Measurements from ENCODE around the gene OR11G2.
"Not testable (repeated sequence)": the region's sequence is repeated elsewhere in the genome, so short reads cannot be mapped to it uniquely, and the experiment has no call there.

Gene OR11G2, protein sequence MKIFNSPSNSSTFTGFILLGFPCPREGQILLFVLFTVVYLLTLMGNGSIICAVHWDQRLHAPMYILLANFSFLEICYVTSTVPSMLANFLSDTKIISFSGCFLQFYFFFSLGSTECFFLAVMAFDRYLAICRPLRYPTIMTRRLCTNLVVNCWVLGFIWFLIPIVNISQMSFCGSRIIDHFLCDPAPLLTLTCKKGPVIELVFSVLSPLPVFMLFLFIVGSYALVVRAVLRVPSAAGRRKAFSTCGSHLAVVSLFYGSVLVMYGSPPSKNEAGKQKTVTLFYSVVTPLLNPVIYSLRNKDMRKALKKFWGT

GRCh38 chr14:20190596-20190995, at the start of gene OR11G2:
Gene OR11G2, plus strand, starts transcription at chr14:20190896. Its CDS starts 6,542 bp downstream, at chr14:20197438.
- no peak for DNase-seq (ENCODE audit: low read depth)

DNA sequence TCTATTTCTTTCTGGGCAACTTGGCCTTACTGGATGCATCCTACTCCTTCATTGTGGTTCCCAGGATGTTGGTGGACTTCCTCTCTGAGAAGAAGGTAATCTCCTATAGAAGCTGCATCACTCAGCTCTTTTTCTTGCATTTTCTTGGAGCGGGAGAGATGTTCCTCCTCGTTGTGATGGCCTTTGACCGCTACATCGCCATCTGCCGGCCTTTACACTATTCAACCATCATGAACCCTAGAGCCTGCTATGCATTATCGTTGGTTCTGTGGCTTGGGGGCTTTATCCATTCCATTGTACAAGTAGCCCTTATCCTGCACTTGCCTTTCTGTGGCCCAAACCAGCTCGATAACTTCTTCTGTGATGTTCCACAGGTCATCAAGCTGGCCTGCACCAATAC, 46.8 kb upstream of the OR11G2 start:
- DNase-seq (ENCODE audit: low read depth), result no peak

DNA sequence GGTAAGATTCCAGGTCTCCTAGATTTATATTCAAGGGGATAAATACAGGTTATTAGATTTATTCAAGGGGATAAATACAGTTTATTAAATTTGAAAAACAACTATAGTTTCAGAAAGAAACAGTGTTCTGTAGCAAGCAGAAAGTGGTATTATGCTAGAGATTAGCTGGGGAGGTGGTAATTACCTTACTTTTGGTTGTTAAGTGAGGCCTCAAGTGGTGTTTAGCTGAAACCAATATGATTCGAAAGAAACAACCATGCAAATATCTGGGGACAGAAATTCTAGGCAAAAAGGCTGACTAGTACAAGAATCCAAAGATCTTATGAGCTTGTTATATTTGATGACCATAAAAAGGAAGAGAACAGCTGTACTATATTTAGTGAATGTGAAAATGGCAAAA, 45.9 kb upstream of the OR11G2 start:
- DNase-seq (ENCODE audit: low read depth), result no peak

GRCh38 chr14:20164462-20164861, 26.2 kb upstream of the OR11G2 start:
- DNase-seq (ENCODE audit: low read depth), result no peak

- DNase-seq (ENCODE audit: low read depth), result no peak
These were observed 23.6 kb upstream of the OR11G2 start for GRCh38 chr14:20167091-20167490.

GRCh38 chr14:20169852-20170251, 20.8 kb upstream of the OR11G2 start:
- DNase-seq (ENCODE audit: low read depth), result not testable (repeated sequence)

GRCh38 chr14:20174205-20174604, 16.5 kb upstream of the OR11G2 start:
- DNase-seq (ENCODE audit: low read depth), result not testable (repeated sequence)

GRCh38 chr14:20176330-20176729, 14.4 kb upstream of the OR11G2 start:
- DNase-seq (ENCODE audit: low read depth), result no peak

- DNase-seq (ENCODE audit: low read depth), result no peak
These were observed 13.2 kb upstream of the OR11G2 start for GRCh38 chr14:20177433-20177974.

GRCh38 chr14:20179218-20179617, 11.5 kb upstream of the OR11G2 start:
- no peak for DNase-seq (ENCODE audit: low read depth)

DNA sequence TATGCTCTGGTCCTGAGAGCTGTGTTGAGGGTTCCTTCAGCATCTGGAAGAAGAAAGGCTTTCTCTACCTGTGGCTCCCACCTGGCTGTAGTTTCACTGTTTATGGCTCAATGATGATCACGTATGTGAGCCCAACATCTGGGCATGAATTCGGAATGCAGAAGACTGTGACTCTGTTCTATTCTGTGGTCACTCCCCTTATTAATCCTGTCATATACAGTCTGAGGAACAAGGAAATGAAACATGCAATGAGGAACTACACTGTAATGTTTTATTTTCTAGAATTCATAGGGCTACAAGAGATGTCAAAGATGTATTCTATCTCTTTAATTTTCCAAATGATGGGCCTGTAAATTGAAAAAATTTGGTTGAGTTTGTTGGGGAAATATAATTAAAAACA, 10.8 kb upstream of the OR11G2 start:
- no peak for DNase-seq (ENCODE audit: low read depth)

DNA sequence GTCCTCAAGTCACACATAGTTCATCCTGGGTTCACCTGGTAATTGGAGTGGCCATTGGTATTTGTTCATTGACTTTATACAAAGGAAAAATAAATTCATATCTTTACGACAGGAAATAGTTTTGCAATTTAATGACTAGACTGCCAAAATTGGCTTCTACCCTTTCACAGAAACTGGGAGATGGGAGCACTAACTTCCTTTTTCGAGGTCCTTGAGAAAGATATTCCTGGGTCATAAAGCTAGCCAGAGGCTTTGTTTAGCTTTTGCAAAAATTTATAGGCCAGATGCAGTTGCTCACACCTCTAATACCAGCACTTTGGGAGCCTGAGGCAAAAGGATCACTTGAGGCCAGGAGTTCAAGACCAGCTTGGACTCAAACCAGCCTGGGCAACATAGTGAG, 10.2 kb upstream of the OR11G2 start:
- DNase-seq (ENCODE audit: low read depth), result no peak

GRCh38 chr14:20184181-20184580, 6.5 kb upstream of the OR11G2 start:
- no peak for DNase-seq (ENCODE audit: low read depth)

- no peak for DNase-seq (ENCODE audit: low read depth)
These were observed 700 bp downstream of the OR11G2 start for GRCh38 chr14:20191396-20191795.

- DNase-seq (ENCODE audit: low read depth), result no peak
These were observed 3.4 kb downstream of the OR11G2 start for GRCh38 chr14:20194101-20194500.

DNA sequence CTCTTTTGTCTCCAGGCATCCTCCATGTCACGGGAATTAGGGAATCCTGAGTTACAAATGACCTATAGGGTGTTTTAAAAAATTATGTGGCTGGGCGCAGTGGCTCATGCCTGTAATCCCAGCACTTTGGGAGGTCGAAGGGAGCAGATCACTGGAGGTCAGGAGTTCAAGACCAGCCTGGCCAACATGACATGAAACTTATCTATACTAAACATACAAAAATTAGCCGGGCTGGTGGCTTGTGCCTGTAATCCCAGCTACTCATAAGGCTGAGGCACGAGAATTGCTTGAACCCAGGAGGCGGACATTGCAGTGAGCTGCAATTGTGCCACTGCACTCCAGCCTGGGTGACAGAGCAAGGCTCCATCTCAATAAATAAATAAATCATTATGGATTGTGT, 4.5 kb downstream of the OR11G2 start:
- DNase-seq (ENCODE audit: low read depth), result not testable (repeated sequence)

- no peak for DNase-seq (ENCODE audit: low read depth)
These were observed 5.2 kb downstream of the OR11G2 start for GRCh38 chr14:20195911-20196310.

- no peak for DNase-seq (ENCODE audit: low read depth)
These were observed 6.8 kb downstream of the OR11G2 start for GRCh38 chr14:20197459-20197858.

DNA sequence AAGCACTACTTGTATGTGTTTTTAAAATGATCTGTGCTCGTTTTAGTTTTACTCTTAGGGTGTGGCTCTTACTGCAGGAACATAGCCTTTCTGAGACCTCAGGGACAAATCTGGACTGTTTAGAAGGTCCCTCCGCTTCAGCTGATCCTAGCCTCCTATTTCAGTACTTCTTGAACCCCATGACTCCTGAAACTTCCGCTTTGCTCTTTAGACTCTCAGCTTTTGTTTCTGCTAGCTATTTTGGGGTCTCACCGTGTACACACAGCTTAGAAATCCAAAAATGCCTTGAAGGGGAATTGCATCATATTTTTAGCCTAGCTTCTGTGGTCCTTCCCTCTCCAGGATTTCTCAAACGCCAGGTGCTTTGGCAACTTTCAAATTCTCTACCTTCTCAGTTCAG, 8.3 kb downstream of the OR11G2 start:
- no peak for DNase-seq (ENCODE audit: low read depth)

GRCh38 chr14:20204721-20205120, 14.0 kb downstream of the OR11G2 start:
- no peak for DNase-seq (ENCODE audit: low read depth)

GRCh38 chr14:20209595-20209994, 18.9 kb downstream of the OR11G2 start:
- DNase-seq (ENCODE audit: low read depth), result no peak

DNA sequence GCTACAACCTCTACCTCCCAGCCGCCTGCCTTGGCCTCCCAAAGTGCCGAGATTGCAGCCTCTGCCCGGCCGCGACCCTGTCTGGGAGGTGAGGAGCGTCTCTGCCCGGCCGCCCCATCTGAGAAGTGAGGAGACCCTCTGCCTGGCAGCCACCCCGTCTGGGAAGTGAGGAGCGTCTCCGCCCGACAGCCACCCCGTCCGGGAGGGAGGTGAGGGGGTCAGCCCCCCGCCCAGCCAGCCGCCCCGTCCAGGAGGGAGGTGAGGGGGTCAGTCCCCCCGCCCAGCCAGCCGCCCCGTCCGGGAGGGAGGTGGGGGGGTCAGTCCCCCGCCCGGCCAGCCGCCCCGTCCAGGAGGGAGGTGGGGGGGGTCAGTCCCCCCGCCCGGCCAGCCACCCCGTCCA, 21.7 kb downstream of the OR11G2 start:
- DNase-seq (ENCODE audit: low read depth), result not testable (repeated sequence)

- DNase-seq (ENCODE audit: low read depth), result no peak
These were observed 24.5 kb downstream of the OR11G2 start for GRCh38 chr14:20215196-20215595.

DNA sequence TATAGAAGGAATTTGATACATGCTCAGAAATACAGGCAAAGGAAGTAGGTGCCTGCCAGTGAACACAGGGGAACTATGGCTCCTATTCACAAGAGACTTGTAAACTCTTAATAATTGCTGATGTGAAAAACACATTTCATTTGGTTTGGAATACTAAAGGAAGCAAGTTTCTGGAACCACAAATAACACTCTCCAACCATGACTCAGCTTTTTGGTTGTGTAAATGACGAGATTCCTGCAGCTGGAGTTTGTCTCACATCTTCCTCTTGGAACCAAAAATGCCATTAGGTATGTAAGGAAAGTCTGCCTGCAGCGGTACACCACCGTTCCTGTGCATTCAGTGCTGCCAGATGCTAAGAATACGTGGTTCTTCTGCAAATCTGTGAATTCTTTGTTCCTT, 28.3 kb downstream of the OR11G2 start:
- DNase-seq (ENCODE audit: low read depth), result no peak

Measured in activated T-cell treated with anti-CD3 and anti-CD28 coated beads for 48 hours (primary cell).